Upper lobe of left lung (tissue), 4 donors: Measurements from ENCODE around the gene NPHP4.

Experiments
- CTCF ChIP-seq, 6 experiments: fragments of 450-650 bp in 4 of 6; fragments of 200-600 bp in 2 of 6; sonication (generic) in 2 of 6; IDR thresholded peaks; one replicate each; pipeline ENCODE4 v1.5.1; 2016 to 2019; ENCODE audit warnings: antibody characterized with exemption in 6 of 6
- EP300 ChIP-seq, 4 donors: sonication (generic); formaldehyde crosslinking; IDR thresholded peaks; one replicate each; pipeline ENCODE4 v1.5.1; 2017; ENCODE audit warnings: antibody characterized with exemption in 4 of 4, control low read depth in 2 of 4
- POLR2A ChIP-seq, 4 donors: fragments of 450-650 bp; IDR thresholded peaks; one replicate each; pipeline ENCODE4 v1.5.1; 2016 to 2017; ENCODE audit warnings: antibody characterized with exemption in 4 of 4, mild to moderate bottlenecking in 2 of 4
- POLR2AphosphoS5 ChIP-seq, 2 donors: sonication (generic); formaldehyde crosslinking; IDR thresholded peaks; one replicate each; pipeline ENCODE4 v1.5.1; 2017; ENCODE audit warnings: antibody characterized with exemption in 2 of 2

GRCh38 chr1:5944154-5944842 is 47.9 kb downstream of the NPHP4 start:
- no peak for TF ChIP-seq CTCF (IDR thresholded peaks at IDR 0.05)
- no peak for TF ChIP-seq POLR2A (IDR thresholded peaks at IDR 0.05)
- no peak for TF ChIP-seq EP300 (IDR thresholded peaks at IDR 0.05)
- no peak for TF ChIP-seq POLR2AphosphoS5 (IDR thresholded peaks at IDR 0.05)
